ENCODE results near the gene ARHGAP26.

Gene ARHGAP26

GRCh38 chr5:143129203-143129602 is 359.0 kb downstream of the ARHGAP26 start:
- H3K4me3 ChIP-seq (ENCODE audit: low read length) = no peak overlapping the region
- H3K9me3 ChIP-seq (ENCODE audit: low read length) = no peaks in the 10 kb centered on the region
- no peaks in the 10 kb centered on the region for H3K27me3 ChIP-seq (ENCODE audit: insufficient read depth, low read length)
- H3K36me3 ChIP-seq (ENCODE audit: insufficient read depth, low read length) = no peaks in the 10 kb centered on the region
- peaks cover 10% of the 10 kb centered on the region for H3K4me1 ChIP-seq (ENCODE audit: insufficient read depth, low read length)
- no peak overlapping the region for H2AFZ ChIP-seq (ENCODE audit: low read depth, low read length)

GRCh38 chr5:143129910-143130612 is 359.9 kb downstream of the ARHGAP26 start:
- peaks cover 10% of the 10 kb centered on the region for H3K4me1 ChIP-seq (ENCODE audit: insufficient read depth, low read length)
- no peaks in the 10 kb centered on the region for H3K9me3 ChIP-seq (ENCODE audit: low read length)
- H3K4me3 ChIP-seq (ENCODE audit: low read length) = no peak overlapping the region
- no peak overlapping the region for H2AFZ ChIP-seq (ENCODE audit: low read depth, low read length)
- no peaks in the 10 kb centered on the region for H3K36me3 ChIP-seq (ENCODE audit: insufficient read depth, low read length)
- no peaks in the 10 kb centered on the region for H3K27me3 ChIP-seq (ENCODE audit: insufficient read depth, low read length)

GRCh38 chr5:143130613-143131305 is 360.6 kb downstream of the ARHGAP26 start:
- Histone ChIP-seq H3K4me3 (ENCODE audit: low read length) (no peak overlapping the region), H3K27me3 (ENCODE audit: insufficient read depth, low read length) (no peaks in the 10 kb centered on the region), H3K36me3 (ENCODE audit: insufficient read depth, low read length) (no peaks in the 10 kb centered on the region), H3K4me1 (ENCODE audit: insufficient read depth, low read length) (peaks cover 10% of the 10 kb centered on the region), H3K9me3 (ENCODE audit: low read length) (no peaks in the 10 kb centered on the region), H2AFZ (ENCODE audit: low read depth, low read length) (no peak overlapping the region)

GRCh38 chr5:143131972-143132371 is 361.8 kb downstream of the ARHGAP26 start:
- Histone ChIP-seq H3K27me3 (ENCODE audit: insufficient read depth, low read length) (no peaks in the 10 kb centered on the region), H3K4me1 (ENCODE audit: insufficient read depth, low read length) (peaks cover 10% of the 10 kb centered on the region), H3K36me3 (ENCODE audit: insufficient read depth, low read length) (no peaks in the 10 kb centered on the region), H2AFZ (ENCODE audit: low read depth, low read length) (no peak overlapping the region), H3K9me3 (ENCODE audit: low read length) (no peaks in the 10 kb centered on the region), H3K4me3 (ENCODE audit: low read length) (no peak overlapping the region)

- Histone ChIP-seq H3K4me3 (ENCODE audit: low read length) (no peak overlapping the region), H3K9me3 (ENCODE audit: low read length) (no peaks in the 10 kb centered on the region), H2AFZ (ENCODE audit: low read depth, low read length) (no peak overlapping the region), H3K36me3 (ENCODE audit: insufficient read depth, low read length) (no peaks in the 10 kb centered on the region), H3K4me1 (ENCODE audit: insufficient read depth, low read length) (peaks cover 10% of the 10 kb centered on the region), H3K27me3 (ENCODE audit: insufficient read depth, low read length) (no peaks in the 10 kb centered on the region)
Measured at GRCh38 chr5:143132739-143133138, 362.6 kb downstream of the ARHGAP26 start.

GRCh38 chr5:143133721-143134120 is 363.5 kb downstream of the ARHGAP26 start:
- H2AFZ ChIP-seq (ENCODE audit: low read depth, low read length) = no peak overlapping the region
- H3K36me3 ChIP-seq (ENCODE audit: insufficient read depth, low read length) = no peaks in the 10 kb centered on the region
- no peak overlapping the region for H3K4me3 ChIP-seq (ENCODE audit: low read length)
- no peaks in the 10 kb centered on the region for H3K27me3 ChIP-seq (ENCODE audit: insufficient read depth, low read length)
- peaks cover 10% of the 10 kb centered on the region for H3K4me1 ChIP-seq (ENCODE audit: insufficient read depth, low read length)
- no peaks in the 10 kb centered on the region for H3K9me3 ChIP-seq (ENCODE audit: low read length)

- Histone ChIP-seq H3K4me1 (ENCODE audit: insufficient read depth, low read length) (peaks cover 10% of the 10 kb centered on the region), H3K4me3 (ENCODE audit: low read length) (no peak overlapping the region), H2AFZ (ENCODE audit: low read depth, low read length) (no peak overlapping the region), H3K9me3 (ENCODE audit: low read length) (no peaks in the 10 kb centered on the region), H3K36me3 (ENCODE audit: insufficient read depth, low read length) (no peaks in the 10 kb centered on the region), H3K27me3 (ENCODE audit: insufficient read depth, low read length) (no peaks in the 10 kb centered on the region)
Measured at GRCh38 chr5:143134269-143134668, 364.1 kb downstream of the ARHGAP26 start.

- no peaks in the 10 kb centered on the region for H3K36me3 ChIP-seq (ENCODE audit: insufficient read depth, low read length)
- no peak overlapping the region for H3K4me3 ChIP-seq (ENCODE audit: low read length)
- H3K4me1 ChIP-seq (ENCODE audit: insufficient read depth, low read length) = peaks cover 10% of the 10 kb centered on the region
- H3K27me3 ChIP-seq (ENCODE audit: insufficient read depth, low read length) = no peaks in the 10 kb centered on the region
- no peaks in the 10 kb centered on the region for H3K9me3 ChIP-seq (ENCODE audit: low read length)
- no peak overlapping the region for H2AFZ ChIP-seq (ENCODE audit: low read depth, low read length)
Measured at GRCh38 chr5:143134900-143135299, 364.7 kb downstream of the ARHGAP26 start.

GRCh38 chr5:143135832-143136551 is 365.8 kb downstream of the ARHGAP26 start:
- Histone ChIP-seq H3K4me1 (ENCODE audit: insufficient read depth, low read length) (peaks cover 10% of the 10 kb centered on the region), H3K4me3 (ENCODE audit: low read length) (no peak overlapping the region), H3K27me3 (ENCODE audit: insufficient read depth, low read length) (no peaks in the 10 kb centered on the region), H2AFZ (ENCODE audit: low read depth, low read length) (no peak overlapping the region), H3K36me3 (ENCODE audit: insufficient read depth, low read length) (no peaks in the 10 kb centered on the region), H3K9me3 (ENCODE audit: low read length) (no peaks in the 10 kb centered on the region)

- peaks cover 3% of the 10 kb centered on the region for H3K4me1 ChIP-seq (ENCODE audit: insufficient read depth, low read length)
- no peak overlapping the region for H3K4me3 ChIP-seq (ENCODE audit: low read length)
- no peaks in the 10 kb centered on the region for H3K27me3 ChIP-seq (ENCODE audit: insufficient read depth, low read length)
- H2AFZ ChIP-seq (ENCODE audit: low read depth, low read length) = no peak overlapping the region
- H3K9me3 ChIP-seq (ENCODE audit: low read length) = no peaks in the 10 kb centered on the region
- no peaks in the 10 kb centered on the region for H3K36me3 ChIP-seq (ENCODE audit: insufficient read depth, low read length)
Measured at GRCh38 chr5:143138839-143139238, 368.7 kb downstream of the ARHGAP26 start.

GRCh38 chr5:143139585-143139984 is 369.4 kb downstream of the ARHGAP26 start:
- Histone ChIP-seq H3K4me1 (ENCODE audit: insufficient read depth, low read length) (no peaks in the 10 kb centered on the region), H2AFZ (ENCODE audit: low read depth, low read length) (no peak overlapping the region), H3K27me3 (ENCODE audit: insufficient read depth, low read length) (no peaks in the 10 kb centered on the region), H3K4me3 (ENCODE audit: low read length) (no peak overlapping the region), H3K36me3 (ENCODE audit: insufficient read depth, low read length) (no peaks in the 10 kb centered on the region), H3K9me3 (ENCODE audit: low read length) (no peaks in the 10 kb centered on the region)

- H3K4me3 ChIP-seq (ENCODE audit: low read length) = no peak overlapping the region
- H2AFZ ChIP-seq (ENCODE audit: low read depth, low read length) = no peak overlapping the region
- no peaks in the 10 kb centered on the region for H3K27me3 ChIP-seq (ENCODE audit: insufficient read depth, low read length)
- H3K9me3 ChIP-seq (ENCODE audit: low read length) = no peaks in the 10 kb centered on the region
- H3K4me1 ChIP-seq (ENCODE audit: insufficient read depth, low read length) = no peaks in the 10 kb centered on the region
- H3K36me3 ChIP-seq (ENCODE audit: insufficient read depth, low read length) = no peaks in the 10 kb centered on the region
Measured at GRCh38 chr5:143140492-143141203, 370.5 kb downstream of the ARHGAP26 start.

- Histone ChIP-seq H3K9me3 (ENCODE audit: low read length) (no peaks in the 10 kb centered on the region), H3K27me3 (ENCODE audit: insufficient read depth, low read length) (no peaks in the 10 kb centered on the region), H2AFZ (ENCODE audit: low read depth, low read length) (no peak overlapping the region), H3K36me3 (ENCODE audit: insufficient read depth, low read length) (no peaks in the 10 kb centered on the region), H3K4me3 (ENCODE audit: low read length) (no peak overlapping the region), H3K4me1 (ENCODE audit: insufficient read depth, low read length) (no peaks in the 10 kb centered on the region)
Measured at GRCh38 chr5:143141652-143142051, 371.5 kb downstream of the ARHGAP26 start.
